22Rv1 (cell line): Measurements from ENCODE around the gene IFNGR2.

Experiments
- ZFX ChIP-seq: fragments of 450-650 bp; IDR thresholded peaks from 2 replicates; pipeline ENCODE4 v1.6.1; 2017; ENCODE audit warnings: antibody characterized with exemption, borderline replicate concordance
- TF ChIP-seq, protein P1 (sequence below): fragments of 450-650 bp; IDR thresholded peaks from 2 replicates; pipeline ENCODE4 v1.5.1; 2017; ENCODE audit warnings: mild to moderate bottlenecking

DNA sequence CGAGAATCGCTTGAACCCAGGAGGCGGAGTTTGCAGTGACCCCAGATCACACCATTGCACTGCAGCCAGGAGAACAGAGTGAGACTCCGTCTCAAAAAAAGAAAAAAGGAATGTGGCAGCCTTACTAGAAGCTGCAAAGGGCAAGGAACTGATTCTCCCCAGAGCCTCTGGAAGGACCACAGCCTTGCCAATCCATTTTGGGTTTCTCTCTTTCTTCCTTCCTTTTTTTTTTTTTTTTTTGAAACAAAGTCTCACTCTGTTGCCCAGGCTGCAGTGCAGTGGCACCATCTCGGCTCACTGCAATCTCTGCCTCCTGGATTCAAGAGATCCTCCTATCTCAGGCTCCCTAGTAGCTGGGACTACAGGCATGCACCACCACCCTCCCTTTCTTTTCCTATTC lies 9.9 kb upstream of the IFNGR2 start:
- TF ChIP-seq, protein P1, sequence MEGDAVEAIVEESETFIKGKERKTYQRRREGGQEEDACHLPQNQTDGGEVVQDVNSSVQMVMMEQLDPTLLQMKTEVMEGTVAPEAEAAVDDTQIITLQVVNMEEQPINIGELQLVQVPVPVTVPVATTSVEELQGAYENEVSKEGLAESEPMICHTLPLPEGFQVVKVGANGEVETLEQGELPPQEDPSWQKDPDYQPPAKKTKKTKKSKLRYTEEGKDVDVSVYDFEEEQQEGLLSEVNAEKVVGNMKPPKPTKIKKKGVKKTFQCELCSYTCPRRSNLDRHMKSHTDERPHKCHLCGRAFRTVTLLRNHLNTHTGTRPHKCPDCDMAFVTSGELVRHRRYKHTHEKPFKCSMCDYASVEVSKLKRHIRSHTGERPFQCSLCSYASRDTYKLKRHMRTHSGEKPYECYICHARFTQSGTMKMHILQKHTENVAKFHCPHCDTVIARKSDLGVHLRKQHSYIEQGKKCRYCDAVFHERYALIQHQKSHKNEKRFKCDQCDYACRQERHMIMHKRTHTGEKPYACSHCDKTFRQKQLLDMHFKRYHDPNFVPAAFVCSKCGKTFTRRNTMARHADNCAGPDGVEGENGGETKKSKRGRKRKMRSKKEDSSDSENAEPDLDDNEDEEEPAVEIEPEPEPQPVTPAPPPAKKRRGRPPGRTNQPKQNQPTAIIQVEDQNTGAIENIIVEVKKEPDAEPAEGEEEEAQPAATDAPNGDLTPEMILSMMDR: no peak
- TF ChIP-seq ZFX: no peak
